ENCODE measurements around the gene PLOD3. TPM values are rescaled to one million over a fixed set of nuclear protein-coding genes. Genes with fewer than 3 reads are reported as not detected.

PLOD3 gene
- total and polyA plus RNA-seq, 9 donors: 14.2 to 51.9 (median 38.5) TPM

DNA sequence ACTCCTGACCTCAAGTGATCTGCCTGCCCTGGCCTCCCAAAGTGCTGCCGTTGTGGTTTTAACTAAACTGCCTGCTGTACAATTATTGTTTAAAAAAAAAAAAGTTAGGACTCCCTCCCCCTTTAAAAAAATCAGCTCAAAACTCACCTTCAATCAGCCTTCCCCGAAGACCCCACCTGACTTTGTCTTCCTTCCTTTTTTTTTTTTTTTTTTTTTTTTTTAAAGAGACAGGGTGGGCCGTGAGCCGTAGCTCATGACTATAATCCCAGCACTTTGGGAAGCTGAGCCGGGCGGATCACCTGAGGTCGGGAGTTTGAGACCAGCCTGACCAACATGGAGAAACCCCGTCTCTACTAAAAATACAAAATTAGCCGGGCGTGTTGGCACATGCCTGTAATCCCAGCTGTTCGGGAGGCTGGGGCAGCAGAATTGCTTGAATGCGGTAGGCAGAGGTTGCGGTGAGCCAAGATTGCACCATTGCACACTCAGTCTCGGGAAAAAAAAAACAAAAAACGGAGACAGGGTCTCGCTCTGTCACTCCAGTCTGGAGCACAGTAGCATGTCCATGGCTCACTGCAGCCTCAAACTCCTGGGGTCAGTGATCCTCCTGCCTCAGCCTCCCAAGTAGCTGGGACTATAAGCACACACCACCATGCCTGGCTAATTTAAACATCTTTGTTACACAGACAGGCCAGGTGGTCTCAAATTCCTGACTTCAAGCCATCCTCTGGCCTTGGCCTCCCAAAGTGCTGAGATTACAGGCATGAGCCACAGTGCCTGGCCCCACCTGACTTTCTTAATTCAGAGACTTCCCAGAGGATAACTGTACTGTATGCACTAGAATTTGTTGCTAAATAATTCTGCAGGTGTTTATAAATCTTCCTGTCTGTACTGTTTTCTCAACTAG, 24.3 kb upstream of the PLOD3 start:
- WGBS, 3 donors: 78 to 87% (median 81%) methylated on average over 16 of the region's 16 CpGs
- H3K4me3 ChIP-seq: no peak overlapping the region
- peaks cover 5% of the 10 kb centered on the region for H3K4me1 ChIP-seq (ENCODE audit: insufficient read depth)
- no peak for DNase-seq
- no peaks in the 10 kb centered on the region for H3K36me3 ChIP-seq
- intact Hi-C loops (cut with DNase I): loop anchor here in 1 of 4 donors (5.0 to 10.0 kb wide), 2 partner anchors 74 to 367 kb away; partner anchors contain the start of genes SRRT and VGF
- no peaks in the 10 kb centered on the region for H3K27me3 ChIP-seq
- no peak for TF ChIP-seq POLR2A (IDR thresholded peaks at IDR 0.05)
- TF ChIP-seq, protein P1, sequence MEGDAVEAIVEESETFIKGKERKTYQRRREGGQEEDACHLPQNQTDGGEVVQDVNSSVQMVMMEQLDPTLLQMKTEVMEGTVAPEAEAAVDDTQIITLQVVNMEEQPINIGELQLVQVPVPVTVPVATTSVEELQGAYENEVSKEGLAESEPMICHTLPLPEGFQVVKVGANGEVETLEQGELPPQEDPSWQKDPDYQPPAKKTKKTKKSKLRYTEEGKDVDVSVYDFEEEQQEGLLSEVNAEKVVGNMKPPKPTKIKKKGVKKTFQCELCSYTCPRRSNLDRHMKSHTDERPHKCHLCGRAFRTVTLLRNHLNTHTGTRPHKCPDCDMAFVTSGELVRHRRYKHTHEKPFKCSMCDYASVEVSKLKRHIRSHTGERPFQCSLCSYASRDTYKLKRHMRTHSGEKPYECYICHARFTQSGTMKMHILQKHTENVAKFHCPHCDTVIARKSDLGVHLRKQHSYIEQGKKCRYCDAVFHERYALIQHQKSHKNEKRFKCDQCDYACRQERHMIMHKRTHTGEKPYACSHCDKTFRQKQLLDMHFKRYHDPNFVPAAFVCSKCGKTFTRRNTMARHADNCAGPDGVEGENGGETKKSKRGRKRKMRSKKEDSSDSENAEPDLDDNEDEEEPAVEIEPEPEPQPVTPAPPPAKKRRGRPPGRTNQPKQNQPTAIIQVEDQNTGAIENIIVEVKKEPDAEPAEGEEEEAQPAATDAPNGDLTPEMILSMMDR (IDR thresholded peaks at IDR 0.05): no peak
- no peak for TF ChIP-seq EP300 (IDR thresholded peaks at IDR 0.05)
- no peaks in the 10 kb centered on the region for H3K9me3 ChIP-seq
- H3K27ac ChIP-seq: no peak overlapping the region

DNA sequence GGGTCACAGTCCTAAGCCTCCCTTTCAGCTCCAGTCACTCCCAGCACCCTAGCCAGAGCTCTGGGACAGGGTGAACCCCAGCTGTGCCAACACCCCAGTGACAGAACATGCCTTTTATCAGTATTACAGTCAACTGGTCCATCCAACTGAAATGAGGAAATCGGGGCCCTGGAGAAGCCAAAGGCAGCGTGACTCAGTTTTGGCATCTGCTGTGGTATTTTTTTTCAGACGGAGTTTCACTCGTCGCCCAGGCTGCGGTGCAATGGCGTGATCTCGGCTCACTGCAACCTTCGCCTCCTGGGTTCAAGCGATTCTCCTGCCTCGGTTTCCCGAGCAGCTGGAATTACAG, 23.6 kb upstream of the PLOD3 start:
- Histone ChIP-seq H3K27ac (no peak overlapping the region), H3K36me3 (no peaks in the 10 kb centered on the region), H3K4me3 (no peak overlapping the region), H3K4me1 (ENCODE audit: insufficient read depth) (peaks cover 5% of the 10 kb centered on the region), H3K27me3 (no peaks in the 10 kb centered on the region), H3K9me3 (no peaks in the 10 kb centered on the region)
- no peak for DNase-seq
- intact Hi-C loops (cut with DNase I): loop anchor here in 1 of 4 donors (5.0 to 10.0 kb wide), 2 partner anchors 74 to 366 kb away; partner anchors contain the start of genes SRRT and VGF
- 92 to 93% (median 93%) methylated on average over 12 of the region's 12 CpGs for WGBS, 3 donors
- TF ChIP-seq EP300 (IDR thresholded peaks at IDR 0.05): no peak
- TF ChIP-seq, protein P1 (IDR thresholded peaks at IDR 0.05): no peak
- TF ChIP-seq POLR2A (IDR thresholded peaks at IDR 0.05): no peak

DNA sequence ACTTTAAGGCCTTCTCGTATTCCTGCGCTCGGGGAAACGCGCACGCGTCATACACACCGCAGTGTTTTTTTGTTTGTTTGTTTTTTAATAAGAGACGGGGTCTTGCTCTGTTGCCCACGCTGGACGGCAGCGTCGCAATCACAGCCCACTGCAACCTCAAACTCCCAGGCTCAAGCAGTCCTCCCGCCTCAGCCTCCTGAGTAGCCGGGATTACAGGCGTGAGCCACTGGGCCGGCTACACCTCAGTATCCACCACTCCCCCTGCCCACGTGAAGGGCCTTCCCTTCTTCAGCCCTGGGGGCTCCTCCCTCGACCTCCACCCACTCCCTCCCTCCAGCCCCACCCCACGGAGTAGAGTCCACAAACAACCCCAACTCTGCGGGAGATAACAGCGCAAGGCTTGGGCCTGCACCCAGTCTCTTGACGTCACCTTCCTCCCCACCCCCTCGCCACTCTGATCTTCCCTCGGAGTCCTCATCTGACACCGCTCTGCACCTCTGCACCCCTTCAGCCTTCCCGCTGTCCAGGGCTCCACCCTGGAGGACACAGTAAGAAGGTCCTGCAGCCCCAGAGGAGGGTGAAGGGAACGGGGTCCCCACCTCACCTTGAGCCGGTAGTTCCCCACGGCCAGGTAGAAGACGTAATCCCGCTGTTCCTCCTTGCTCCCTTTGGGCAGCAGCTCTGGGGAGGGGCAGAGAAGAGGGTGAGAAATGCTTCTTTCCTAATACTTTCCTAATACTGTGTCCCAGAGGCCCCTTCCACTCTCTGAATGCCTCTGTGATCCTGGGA, 23.0 kb upstream of the PLOD3 start:
- Histone ChIP-seq H3K4me3 (no peak overlapping the region), H3K36me3 (no peaks in the 10 kb centered on the region), H3K27ac (no peak overlapping the region), H3K4me1 (ENCODE audit: insufficient read depth) (peaks cover 3% of the 10 kb centered on the region), H3K9me3 (no peaks in the 10 kb centered on the region), H3K27me3 (no peaks in the 10 kb centered on the region)
- 84 to 86% (median 84%) methylated on average over 32 of the region's 32 CpGs for WGBS, 3 donors
- intact Hi-C loops (cut with DNase I): loop anchor here in 1 of 4 donors (5.0 to 10.0 kb wide), 2 partner anchors 73 to 366 kb away; partner anchors contain the start of genes SRRT and VGF
- TF ChIP-seq EP300 (IDR thresholded peaks at IDR 0.05): no peak
- TF ChIP-seq, protein P1 (IDR thresholded peaks at IDR 0.05): no peak
- TF ChIP-seq POLR2A (IDR thresholded peaks at IDR 0.05): no peak
- no peak for DNase-seq

DNA sequence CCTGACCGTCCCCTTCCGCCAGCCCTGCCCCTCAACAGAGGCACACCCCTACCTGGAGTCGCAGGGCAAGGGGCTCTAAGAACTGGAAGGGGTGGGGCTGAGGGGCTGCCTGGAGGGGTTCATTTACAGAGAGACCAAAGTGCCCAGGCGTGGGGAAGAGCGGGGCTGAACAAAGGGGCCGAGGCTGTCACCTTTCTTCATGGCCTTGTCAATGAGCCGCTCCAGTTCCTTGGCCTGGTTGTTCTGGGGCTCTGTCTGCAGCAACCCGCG, 22.5 kb upstream of the PLOD3 start:
- H3K36me3 ChIP-seq: no peaks in the 10 kb centered on the region
- no peak for DNase-seq
- intact Hi-C loops (cut with DNase I): loop anchor here in 1 of 4 donors (5.0 to 10.0 kb wide), 2 partner anchors 73 to 365 kb away; partner anchors contain the start of genes SRRT and VGF
- H3K4me1 ChIP-seq (ENCODE audit: insufficient read depth): peaks cover 3% of the 10 kb centered on the region
- no peak overlapping the region for H3K27ac ChIP-seq
- TF ChIP-seq, protein P1 (IDR thresholded peaks at IDR 0.05): no peak
- TF ChIP-seq EP300 (IDR thresholded peaks at IDR 0.05): no peak
- no peaks in the 10 kb centered on the region for H3K27me3 ChIP-seq
- H3K9me3 ChIP-seq: no peaks in the 10 kb centered on the region
- 89 to 91% (median 91%) methylated on average over 9 of the region's 9 CpGs for WGBS, 3 donors
- no peak overlapping the region for H3K4me3 ChIP-seq
